GM18907 (cell line): Measurements from ENCODE around the gene RAET1E.
"Not testable (repeated sequence)": the region's sequence is repeated elsewhere in the genome, so short reads cannot be mapped to it uniquely, and the experiment has no call there.

Source experiments
- ATAC-seq: cut with Tn5 transposase; IDR thresholded peaks from one replicate; pipeline ENCODE4 v1.9.1; 2021; ENCODE audit warnings: mild to moderate bottlenecking, moderate library complexity; ENCODE audit not compliant: unreplicated experiment

Gene RAET1E

GRCh38 chr6:149910721-149911151, 12.8 kb upstream of the RAET1E start:
- ATAC-seq: no peak

- no peak for ATAC-seq
Observed at GRCh38 chr6:149909701-149910470, 12.0 kb upstream of the RAET1E start.

- ATAC-seq: not testable (repeated sequence)
Observed at GRCh38 chr6:149908480-149908879, 10.6 kb upstream of the RAET1E start.

- ATAC-seq: no peak
Observed at GRCh38 chr6:149907317-149907716, 9.4 kb upstream of the RAET1E start.

- no peak for ATAC-seq
Observed at GRCh38 chr6:149906405-149906804, 8.5 kb upstream of the RAET1E start.

GRCh38 chr6:149905911-149906371, 8.0 kb upstream of the RAET1E start:
- ATAC-seq: no peak

GRCh38 chr6:149905371-149905910, 7.5 kb upstream of the RAET1E start:
- ATAC-seq: no peak

GRCh38 chr6:149904661-149905370, 6.9 kb upstream of the RAET1E start:
- ATAC-seq: no peak

GRCh38 chr6:149903938-149904611, 6.2 kb upstream of the RAET1E start:
- no peak for ATAC-seq

GRCh38 chr6:149901444-149902140, 3.7 kb upstream of the RAET1E start:
- ATAC-seq: no peak

- no peak for ATAC-seq
Observed at GRCh38 chr6:149900620-149901443, 2.9 kb upstream of the RAET1E start.

GRCh38 chr6:149899926-149900619, 2.2 kb upstream of the RAET1E start:
- no peak for ATAC-seq

GRCh38 chr6:149899486-149899885, 1.6 kb upstream of the RAET1E start:
- ATAC-seq: no peak

- no peak for ATAC-seq
Observed at GRCh38 chr6:149898966-149899365, 1.1 kb upstream of the RAET1E start.

- no peak for ATAC-seq
Observed at GRCh38 chr6:149897015-149897697, 757 bp downstream of the RAET1E start.

GRCh38 chr6:149896491-149896890, 1.4 kb downstream of the RAET1E start:
- no peak for ATAC-seq

- no peak for ATAC-seq
Observed at GRCh38 chr6:149895833-149896271, 2.1 kb downstream of the RAET1E start.

GRCh38 chr6:149895048-149895590, 2.8 kb downstream of the RAET1E start:
- ATAC-seq: no peak
